ENCODE measurements around the gene BRIP1.

BRIP1 gene

GRCh38 chr17:61631800-61632199, 231.5 kb downstream of the BRIP1 start:
- no peak for DNase-seq (ENCODE audit: low spot score)
